Endothelial cell of umbilical vein (primary cell): ENCODE results near the gene SYN1. TPM values are rescaled to one million over a fixed set of nuclear protein-coding genes. Genes with fewer than 3 reads are reported as not detected.

Experiments used
- BruUV-seq: library from RNA; stranded (reverse); fragments of 400-500 nt; replicated peaks from 2 replicates; lab custom pipeline; 2021; lab: Mats Ljungman, UMichigan
- CTCF ChIA-PET: fragments of 300-600, 350-600 bp; sonication (Branson Sonifier 250); formaldehyde crosslinking; loops from one replicate; lab custom pipeline; 2021; ENCODE audit warnings: antibody characterized with exemption, inconsistent platforms; lab: Charles Lee
- POLR2A ChIA-PET: fragments of 300-600, 350-600 bp; sonication (Branson Sonifier 250); formaldehyde crosslinking; loops from one replicate; lab custom pipeline; 2021; ENCODE audit warnings: antibody characterized with exemption, inconsistent platforms; lab: Charles Lee
- DNase-seq: peaks from one replicate; pipeline ENCODE4 v3.0.0-alpha.2; 2011; ENCODE audit warnings: low read depth, low spot score
- FAIRE-seq: peaks from 2 replicates; lab custom pipeline; 2011; peaks lifted over from hg19 to GRCh38; lab: Jason Lieb, UNC
- H2AFZ ChIP-seq: 2 replicates; pipeline ENCODE4 v1.6.0; 2012; ENCODE audit warnings: low read depth, low read length, control low read depth, inconsistent platforms
- H3K27ac ChIP-seq: 2 replicates; pipeline ENCODE4 v1.5.1; 2011; ENCODE audit warnings: low read depth, mild to moderate bottlenecking, control low read depth, low read length, moderate library complexity; ENCODE audit not compliant: insufficient read depth
- H3K27me3 ChIP-seq, 2 experiments: 2 replicates each; pipeline versions ENCODE4 v1.6.0 to v1.6.1; 2011; ENCODE audit warnings: low read length in 2 of 2, mixed read lengths in 1 of 2; ENCODE audit not compliant: control insufficient read depth in 2 of 2, insufficient read depth in 2 of 2
- H3K36me3 ChIP-seq, 2 experiments: 2 replicates in 1 of 2; 3 replicates in 1 of 2; pipeline ENCODE4 v1.5.1; 2011; ENCODE audit warnings: low read length in 2 of 2, mild to moderate bottlenecking in 1 of 2, moderate library complexity in 1 of 2; ENCODE audit not compliant: control insufficient read depth in 2 of 2, insufficient read depth in 2 of 2; ENCODE audit errors: extremely low read depth in 1 of 2
- H3K4me1 ChIP-seq: 3 replicates; pipeline ENCODE4 v1.5.1; 2011; ENCODE audit warnings: mild to moderate bottlenecking, low read length; ENCODE audit not compliant: control insufficient read depth, insufficient read depth; ENCODE audit errors: extremely low read depth
- H3K4me2 ChIP-seq: 2 replicates; pipeline ENCODE4 v1.6.1; 2011; ENCODE audit warnings: low read length, control low read depth, mixed read lengths; ENCODE audit not compliant: insufficient read depth
- H3K4me3 ChIP-seq, 3 experiments: fragments of 200-600 bp in 1 of 3; sonication (generic), shearing (Covaris generic) in 1 of 3; replicated peaks in 1 of 3; 2 replicates each; pipeline ENCODE4 v1.5.1; 2011 to 2016; ENCODE audit warnings: control low read depth in 3 of 3, low read length in 3 of 3, mild to moderate bottlenecking in 2 of 3, inconsistent platforms in 1 of 3, low read depth in 1 of 3, moderate library complexity in 1 of 3; ENCODE audit not compliant: insufficient read depth in 1 of 3
- H3K79me2 ChIP-seq: 2 replicates; pipeline ENCODE4 v1.6.0; 2012; ENCODE audit warnings: low read length, inconsistent platforms; ENCODE audit not compliant: control insufficient read depth, insufficient read depth
- H3K9ac ChIP-seq: replicated peaks from 2 replicates; pipeline ENCODE3; 2011; ENCODE audit warnings: low read length, control low read depth; ENCODE audit not compliant: insufficient read depth; ENCODE audit errors: extremely low read depth
- H3K9me1 ChIP-seq: replicated peaks from 3 replicates; pipeline ENCODE4 v1.6.0; 2011; ENCODE audit warnings: mild to moderate bottlenecking, low read length; ENCODE audit not compliant: control insufficient read depth, insufficient read depth; ENCODE audit errors: extremely low read depth
- H3K9me3 ChIP-seq: replicated peaks from 2 replicates; pipeline ENCODE4 v1.5.1; 2012; ENCODE audit warnings: low read length, inconsistent platforms; ENCODE audit not compliant: control insufficient read depth, insufficient read depth
- H4K20me1 ChIP-seq: replicated peaks from 2 replicates; pipeline ENCODE3; 2011; ENCODE audit warnings: mild to moderate bottlenecking, low read length; ENCODE audit not compliant: control insufficient read depth, insufficient read depth; ENCODE audit errors: extremely low read depth
- EZH2 ChIP-seq: IDR thresholded peaks from 2 replicates; pipeline ENCODE4 v1.6.1; 2012; ENCODE audit warnings: borderline replicate concordance, low read depth, mild to moderate bottlenecking, moderate library complexity, low read length, inconsistent platforms; ENCODE audit not compliant: severe bottlenecking
- FOS ChIP-seq: IDR thresholded peaks from 2 replicates; pipeline ENCODE4 v1.6.1; 2011; ENCODE audit warnings: mild to moderate bottlenecking, low read length, moderate library complexity, borderline replicate concordance; ENCODE audit not compliant: insufficient read depth
- GATA2 ChIP-seq: IDR thresholded peaks from 2 replicates; pipeline ENCODE4 v1.7.0; 2011; ENCODE audit warnings: low read depth, mild to moderate bottlenecking, moderate library complexity, mixed read lengths, low read length; ENCODE audit not compliant: insufficient read length, insufficient read depth
- JUN ChIP-seq: IDR thresholded peaks from 2 replicates; pipeline ENCODE4 v1.6.1; 2011; ENCODE audit warnings: borderline replicate concordance, low read depth; ENCODE audit not compliant: insufficient read length, insufficient read depth
- MYC ChIP-seq: IDR thresholded peaks from one replicate; pipeline ENCODE4 v1.6.1; 2011; ENCODE audit warnings: mild to moderate bottlenecking, low read depth, low read length
- POLR2A ChIP-seq: IDR thresholded peaks from 2 replicates; pipeline ENCODE4 v1.6.1; 2012; ENCODE audit warnings: low read depth, mild to moderate bottlenecking, control low read depth, low read length
- POLR2AphosphoS5 ChIP-seq: IDR thresholded peaks from 2 replicates; pipeline ENCODE4 v1.6.1; 2012; ENCODE audit warnings: low read depth, mild to moderate bottlenecking, control low read depth, low read length, moderate library complexity; ENCODE audit not compliant: insufficient read depth
- dilution Hi-C: fragments of 300-500 bp; cut with MboI; formaldehyde crosslinking; loops from one replicate; pipeline ENCODE4 v1.15.0; 2019; ENCODE audit warnings: low sequenced_read_pairs; ENCODE audit not compliant: extremely low pct_ligation_motif_present
- intact Hi-C: fragments of 100-400 bp; cut with micrococcal nuclease; formaldehyde crosslinking; loops from one replicate; pipeline ENCODE4 v1.10.0; 2022
- polyA plus RNA-seq, 4 experiments: library from polyadenylated mRNA; depleted of rRNA in 3 of 4; stranded (reverse) in 3 of 4; unstranded in 1 of 4; fragments of >200 nt; gene quantifications; 2 replicates each; pipeline versions ENCODE4 v1.2.1 to v1.2.3, GENCODE V29; 2011 to 2012; ENCODE audit warnings: missing spikeins in 1 of 4
- total RNA-seq: library from RNA; stranded (reverse); gene quantifications from 2 replicates; pipeline ENCODE4 v1.2.3, GENCODE V29; 2021
- TF ChIP-seq, protein P1 (sequence below): IDR thresholded peaks from 2 replicates; pipeline ENCODE4 v1.6.1; 2011; ENCODE audit not compliant: insufficient read depth, insufficient read length
- TF ChIP-seq, protein P2 (sequence below), 2 donors: IDR thresholded peaks; 1 replicate in 1 of 2; 2 replicates in 1 of 2; pipeline ENCODE4 v1.5.1; 2011; ENCODE audit warnings: low read length in 2 of 2, mild to moderate bottlenecking in 2 of 2, moderate library complexity in 2 of 2, control low read depth in 1 of 2, inconsistent platforms in 1 of 2, low read depth in 1 of 2; ENCODE audit not compliant: insufficient read depth in 1 of 2; ENCODE audit errors: extremely low read depth in 1 of 2

Gene SYN1
- total and polyA plus RNA-seq, 2 donors (not counting 3 experiments of a cell fraction or from before 2014, with no cell fraction given) = not detected

DNA sequence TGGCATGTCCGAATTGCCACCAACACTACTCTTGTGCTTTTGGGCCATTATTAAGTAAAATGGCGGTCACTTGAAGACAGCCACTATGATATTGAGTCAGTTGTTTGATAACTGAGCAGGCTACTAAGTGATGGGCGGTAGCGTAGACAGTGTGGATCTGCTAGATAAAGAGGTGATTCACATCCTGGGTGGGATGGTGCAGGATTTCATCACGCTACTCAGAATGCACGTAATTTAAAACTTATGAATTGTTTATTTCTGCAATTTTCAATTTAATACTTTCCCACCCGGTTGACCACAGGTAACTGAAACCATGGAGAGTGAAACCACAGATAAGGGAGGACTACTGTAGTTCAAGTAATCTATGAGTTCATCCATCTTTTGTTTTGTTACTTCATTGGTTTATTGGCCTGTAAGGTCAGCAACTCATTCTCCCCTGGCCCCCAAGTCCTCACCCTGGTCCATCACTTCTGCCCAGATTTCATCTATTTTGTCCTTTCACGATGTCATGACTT is 55.8 kb downstream of the SYN1 start:
- no peak overlapping the region for H3K4me3 ChIP-seq
- dilution Hi-C loops = no loop called here
- no peaks in the 10 kb centered on the region for H3K9me3 ChIP-seq
- H3K27me3 ChIP-seq = no peaks in the 10 kb centered on the region
- intact Hi-C loops = loop anchor here (5.0 kb wide), 2 partner anchors 58 to 273 kb away; partner anchors contain the start of gene ZNF81
- H4K20me1 ChIP-seq = no peaks in the 10 kb centered on the region
- TF ChIP-seq, protein P1, sequence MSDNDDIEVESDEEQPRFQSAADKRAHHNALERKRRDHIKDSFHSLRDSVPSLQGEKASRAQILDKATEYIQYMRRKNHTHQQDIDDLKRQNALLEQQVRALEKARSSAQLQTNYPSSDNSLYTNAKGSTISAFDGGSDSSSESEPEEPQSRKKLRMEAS = no peak
- no peak for TF ChIP-seq FOS
- no peak for TF ChIP-seq EZH2
- TF ChIP-seq JUN = no peak
- TF ChIP-seq, protein P2, sequence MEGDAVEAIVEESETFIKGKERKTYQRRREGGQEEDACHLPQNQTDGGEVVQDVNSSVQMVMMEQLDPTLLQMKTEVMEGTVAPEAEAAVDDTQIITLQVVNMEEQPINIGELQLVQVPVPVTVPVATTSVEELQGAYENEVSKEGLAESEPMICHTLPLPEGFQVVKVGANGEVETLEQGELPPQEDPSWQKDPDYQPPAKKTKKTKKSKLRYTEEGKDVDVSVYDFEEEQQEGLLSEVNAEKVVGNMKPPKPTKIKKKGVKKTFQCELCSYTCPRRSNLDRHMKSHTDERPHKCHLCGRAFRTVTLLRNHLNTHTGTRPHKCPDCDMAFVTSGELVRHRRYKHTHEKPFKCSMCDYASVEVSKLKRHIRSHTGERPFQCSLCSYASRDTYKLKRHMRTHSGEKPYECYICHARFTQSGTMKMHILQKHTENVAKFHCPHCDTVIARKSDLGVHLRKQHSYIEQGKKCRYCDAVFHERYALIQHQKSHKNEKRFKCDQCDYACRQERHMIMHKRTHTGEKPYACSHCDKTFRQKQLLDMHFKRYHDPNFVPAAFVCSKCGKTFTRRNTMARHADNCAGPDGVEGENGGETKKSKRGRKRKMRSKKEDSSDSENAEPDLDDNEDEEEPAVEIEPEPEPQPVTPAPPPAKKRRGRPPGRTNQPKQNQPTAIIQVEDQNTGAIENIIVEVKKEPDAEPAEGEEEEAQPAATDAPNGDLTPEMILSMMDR (IDR thresholded peaks at IDR 0.05; ENCODE audit: extremely low read depth in 1 of 2, insufficient read depth in 1 of 2, low read depth in 1 of 2, low read length in 2 of 2) = no peak
- TF ChIP-seq GATA2 = no peak
- no peak for TF ChIP-seq POLR2AphosphoS5
- no peak for TF ChIP-seq MYC
- TF ChIP-seq POLR2A = no peak
- no peak overlapping the region for H3K4me2 ChIP-seq
- H3K4me1 ChIP-seq = peaks cover 13% of the 10 kb centered on the region
- CTCF ChIA-PET = no interaction called here
- no TSS peak for BruUV-seq
- H3K79me2 ChIP-seq = peaks cover 19% of the 10 kb centered on the region
- no peak for DNase-seq
- H3K9me1 ChIP-seq = no peaks in the 10 kb centered on the region
- no peak for FAIRE-seq
- no peaks in the 10 kb centered on the region for H3K36me3 ChIP-seq
- no peak overlapping the region for H3K9ac ChIP-seq
- no peak overlapping the region for H2AFZ ChIP-seq
- POLR2A ChIA-PET = no interaction called here
- no peak overlapping the region for H3K27ac ChIP-seq
